GM19438 (cell line): ENCODE measurements around the gene KRT5.
"Not testable (repeated sequence)": the region's sequence is repeated elsewhere in the genome, so short reads cannot be mapped to it uniquely, and the experiment has no call there.

Experiments used
- ATAC-seq: cut with Tn5 transposase; IDR thresholded peaks from one replicate; pipeline ENCODE4 v1.9.1; 2021; ENCODE audit warnings: low read depth; ENCODE audit not compliant: unreplicated experiment

Gene KRT5

DNA sequence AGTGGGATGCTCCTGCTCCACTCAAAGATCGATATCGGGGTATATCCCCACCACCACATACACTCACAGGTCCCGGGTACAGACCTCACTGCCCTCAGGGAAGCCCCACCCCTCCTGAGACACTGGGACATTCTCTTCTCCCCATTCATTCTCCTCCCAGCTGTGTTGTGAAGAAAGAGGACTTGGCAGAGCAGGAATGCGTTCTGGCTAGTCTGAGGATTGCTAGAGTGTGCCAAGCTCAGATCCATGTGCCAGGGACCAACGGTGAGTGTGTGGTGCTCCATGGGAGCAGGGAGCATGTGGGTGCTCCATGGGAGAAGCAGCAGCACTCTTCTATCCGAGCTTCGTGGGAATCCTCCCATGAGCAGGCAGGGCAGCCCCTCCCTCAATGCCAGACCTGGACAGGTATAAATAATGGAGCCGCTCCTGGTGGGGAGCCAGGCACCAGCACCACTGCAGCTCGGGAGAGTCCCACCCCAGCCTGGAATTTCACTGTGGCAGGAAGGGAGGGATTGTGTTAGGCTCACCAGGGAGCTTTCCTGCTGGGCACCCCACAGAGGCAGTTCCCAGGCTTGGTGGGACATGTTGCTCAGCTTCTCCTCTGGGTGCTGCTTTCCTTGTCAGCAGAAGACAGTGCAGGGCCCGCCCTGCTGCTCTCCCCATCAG lies 2.3 kb upstream of the KRT5 start:
- no peak for ATAC-seq

DNA sequence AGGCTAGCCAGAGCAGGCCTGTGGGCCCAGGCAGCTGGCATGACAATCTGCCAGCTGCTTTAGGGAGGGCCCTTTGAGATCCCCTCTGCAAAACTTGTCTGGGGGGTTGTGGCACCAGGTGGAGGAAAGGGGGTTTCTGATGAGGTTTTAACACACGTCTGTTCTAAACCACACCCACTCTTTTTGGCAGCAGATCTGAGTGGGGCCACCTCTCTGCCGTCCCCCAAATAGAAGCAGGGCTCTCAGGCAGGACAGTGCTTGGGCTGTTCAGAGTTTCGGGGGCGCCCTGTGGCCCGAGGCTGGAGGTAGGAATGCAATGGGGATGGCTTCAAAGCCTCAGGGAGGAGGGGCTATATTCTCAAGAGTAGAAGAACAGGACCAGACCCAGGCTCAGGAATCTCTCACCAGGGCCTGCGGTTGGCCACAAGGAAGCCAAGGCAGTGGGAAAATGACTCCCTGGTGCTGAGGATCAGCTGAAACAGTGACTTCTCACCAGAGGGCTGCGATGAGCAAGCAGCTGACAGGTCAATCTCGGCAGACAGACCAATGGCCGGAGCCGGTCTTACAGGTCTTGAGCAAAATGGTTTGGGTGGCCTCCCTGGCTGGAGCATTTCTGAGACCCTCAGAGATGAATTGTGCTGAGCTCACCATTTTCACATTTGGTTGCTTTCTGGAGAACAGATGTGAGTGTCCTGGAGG lies 1.5 kb upstream of the KRT5 start:
- no peak for ATAC-seq

DNA sequence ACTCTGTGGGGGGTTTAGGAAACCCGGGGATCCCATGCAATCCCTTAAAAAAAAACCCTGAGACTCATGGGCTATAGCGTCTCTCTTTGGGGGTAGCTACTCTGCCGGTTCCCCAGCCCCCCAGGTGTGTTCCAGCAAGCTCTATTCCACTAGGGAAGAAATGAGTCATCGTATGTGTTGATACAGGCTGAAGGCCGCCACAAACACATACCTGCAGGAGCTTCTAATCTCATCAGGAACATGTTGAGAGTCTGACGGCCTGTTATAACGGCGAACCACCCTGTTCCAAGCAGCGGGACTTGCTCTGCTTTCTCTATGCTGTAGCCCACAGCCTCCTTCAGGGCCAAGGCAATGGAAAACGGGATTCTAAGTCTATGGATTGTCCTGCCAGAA lies 977 bp upstream of the KRT5 start:
- ATAC-seq = no peak

DNA sequence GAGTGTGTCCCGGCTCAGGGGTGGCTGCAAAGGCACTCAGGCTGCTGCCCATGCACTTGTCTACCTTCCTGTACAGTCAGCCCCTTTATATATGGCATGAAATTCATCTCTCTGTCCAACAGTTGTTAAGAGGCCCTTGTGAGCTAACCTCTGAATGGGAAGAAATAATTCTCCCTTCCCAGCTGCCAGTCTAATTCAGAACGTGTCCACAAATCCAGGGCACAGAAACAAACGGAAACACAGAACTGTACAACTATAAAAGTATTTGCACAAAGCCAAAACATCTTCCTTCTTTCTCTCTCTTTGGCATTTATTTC lies 849 bp downstream of the KRT5 start:
- ATAC-seq = no peak

DNA sequence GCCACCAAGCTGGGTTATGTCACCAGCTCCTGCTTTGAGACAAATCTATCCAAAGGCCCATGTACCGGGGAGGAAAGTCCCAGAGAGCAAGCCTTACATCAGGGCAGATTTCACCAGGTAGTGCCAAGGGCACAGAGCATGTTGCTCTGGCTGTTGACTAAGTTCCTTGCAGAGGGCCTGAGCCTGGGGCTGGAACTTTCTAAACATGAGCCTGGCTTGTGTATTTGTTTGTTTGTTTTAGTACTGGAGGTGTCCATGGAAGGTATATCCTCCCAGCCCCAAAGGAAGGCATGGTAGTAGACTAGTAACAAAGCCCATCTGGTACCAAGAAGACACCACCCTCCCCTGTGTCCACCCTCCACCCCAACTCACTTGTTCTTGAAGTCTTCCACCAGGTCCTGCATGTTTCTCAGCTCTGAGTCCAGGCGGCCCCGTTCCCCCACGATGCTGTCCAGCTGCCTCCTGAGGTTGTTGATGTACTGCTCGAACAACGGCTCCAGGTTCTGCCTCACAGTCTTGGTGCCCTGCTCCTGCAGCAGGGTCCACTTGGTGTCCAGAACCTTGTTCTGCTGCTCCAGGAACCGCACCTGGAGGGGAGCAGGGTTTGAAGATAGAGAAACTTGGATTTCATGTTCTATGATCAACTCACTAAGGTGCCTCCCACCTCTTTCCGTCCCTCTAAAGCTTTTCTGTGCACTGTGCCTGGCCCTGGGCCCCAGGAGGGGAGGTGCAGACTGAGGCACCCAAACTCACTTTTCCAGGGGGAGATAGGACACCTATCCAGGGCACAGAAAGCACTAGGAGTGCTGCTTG lies 1.4 kb downstream of the KRT5 start:
- ATAC-seq = no peak

DNA sequence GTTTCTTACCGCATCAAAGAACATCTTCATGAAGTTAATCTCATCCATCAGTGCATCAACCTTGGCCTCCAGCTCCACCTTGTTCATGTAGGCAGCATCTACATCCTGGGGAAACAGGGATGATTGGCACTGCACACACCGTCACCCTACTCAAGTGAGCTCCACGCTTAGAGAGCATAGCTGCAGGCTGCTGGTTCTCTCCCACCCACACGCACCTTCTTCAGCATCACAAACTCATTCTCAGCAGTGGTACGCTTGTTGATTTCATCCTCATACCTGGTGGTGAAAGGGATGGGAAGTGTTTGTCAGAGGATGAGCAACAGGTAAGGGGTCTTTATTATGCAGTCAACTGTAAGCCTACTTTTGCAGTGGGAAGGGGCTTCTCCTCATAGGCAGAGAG lies 2.3 kb downstream of the KRT5 start:
- no peak for ATAC-seq

DNA sequence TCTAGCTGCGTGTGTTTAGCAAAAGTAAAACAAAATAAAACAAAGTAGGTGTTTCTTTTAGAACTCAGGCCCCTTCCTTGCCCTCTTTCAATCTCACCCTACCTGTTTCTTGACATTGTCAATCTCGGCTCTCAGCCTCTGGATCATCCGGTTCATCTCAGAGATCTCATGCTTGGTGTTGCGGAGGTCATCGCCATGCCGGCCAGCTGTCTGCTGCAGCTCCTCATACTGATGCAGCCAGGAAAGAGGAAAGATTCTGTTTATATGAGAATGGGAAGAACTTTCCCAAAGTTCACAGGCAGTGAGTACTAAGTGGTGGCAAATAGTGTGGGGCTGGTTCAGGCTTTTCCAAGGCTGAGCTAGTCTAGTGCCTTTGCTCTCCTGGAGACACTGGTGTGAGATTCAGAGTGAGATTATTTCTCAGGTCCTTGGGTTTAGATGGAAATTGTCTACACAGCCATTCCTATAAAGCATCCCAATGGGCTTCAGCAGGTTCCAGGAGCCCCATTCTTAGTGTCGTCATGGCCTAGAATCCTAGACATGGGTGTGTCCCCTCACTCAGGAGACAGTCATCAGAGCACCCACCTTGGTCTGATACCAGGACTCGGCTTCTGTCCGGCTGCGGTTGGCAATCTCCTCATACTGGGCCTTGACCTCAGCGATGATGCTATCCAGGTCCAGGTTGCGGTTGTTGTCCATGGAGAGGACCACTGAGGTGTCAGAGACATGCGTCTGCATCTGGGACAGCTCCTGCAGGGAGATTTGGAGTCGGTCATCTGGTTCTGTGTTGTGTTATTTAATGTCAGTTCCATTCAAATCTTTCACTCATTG lies 3.0 kb downstream of the KRT5 start:
- ATAC-seq = no peak

DNA sequence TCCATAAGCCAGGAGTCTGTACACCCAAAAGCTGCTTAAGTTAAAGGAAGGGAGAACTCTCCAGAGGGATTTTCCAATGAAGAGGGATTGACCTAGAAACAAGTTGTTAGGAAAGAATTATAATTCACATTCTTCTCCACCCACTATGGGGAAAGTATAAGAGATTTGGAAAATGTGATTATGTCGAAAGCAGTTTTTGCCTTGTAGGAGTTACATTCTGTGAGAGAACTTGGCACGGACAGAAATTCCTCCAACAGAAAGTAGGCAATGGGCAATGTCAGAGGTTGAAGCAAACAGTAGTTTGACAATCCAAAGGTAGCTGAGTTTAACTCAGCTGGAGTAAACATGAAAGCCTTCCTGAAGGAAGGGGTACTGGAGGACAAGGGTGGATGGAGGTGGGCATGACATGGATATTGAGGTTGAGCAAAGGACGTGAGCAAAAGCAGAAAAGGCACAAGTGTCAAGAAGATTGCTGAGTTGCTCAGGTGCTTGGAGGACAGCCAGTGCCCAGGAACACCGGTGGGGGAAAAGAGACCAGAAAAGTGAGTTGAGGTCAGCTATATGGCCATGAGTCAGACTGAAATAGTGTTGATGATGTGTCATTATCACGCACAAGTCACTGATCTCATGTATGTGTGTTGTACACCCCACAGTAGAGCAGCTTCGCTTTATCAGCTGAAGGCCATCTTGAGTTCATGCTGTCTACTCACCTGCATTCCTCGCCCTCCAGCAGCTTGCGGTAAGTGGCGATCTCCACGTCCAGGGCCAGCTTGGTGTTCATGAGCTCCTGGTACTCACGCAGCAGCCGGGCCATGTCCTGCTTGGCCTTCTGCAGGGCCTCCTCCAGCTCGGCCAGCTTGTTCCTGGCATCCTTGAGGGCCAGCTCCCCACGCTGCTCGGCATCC lies 4.0 kb downstream of the KRT5 start:
- ATAC-seq = no peak

DNA sequence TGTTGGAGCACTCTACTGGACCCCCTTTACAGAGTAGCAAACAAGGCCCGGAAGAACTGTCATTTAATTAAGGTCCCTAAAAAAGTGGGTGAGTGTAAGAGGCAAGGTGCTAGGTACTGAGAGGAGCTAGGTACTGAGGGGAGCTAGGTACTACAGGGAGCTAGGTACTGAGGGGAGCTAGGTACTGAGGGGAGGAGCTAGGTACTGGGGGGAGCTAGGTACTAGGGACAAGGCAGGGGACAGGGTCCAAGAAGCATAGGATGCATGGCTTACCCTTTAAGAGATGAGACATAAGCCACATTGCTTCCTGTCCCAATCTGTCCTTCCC lies 4.9 kb downstream of the KRT5 start:
- no peak for ATAC-seq

DNA sequence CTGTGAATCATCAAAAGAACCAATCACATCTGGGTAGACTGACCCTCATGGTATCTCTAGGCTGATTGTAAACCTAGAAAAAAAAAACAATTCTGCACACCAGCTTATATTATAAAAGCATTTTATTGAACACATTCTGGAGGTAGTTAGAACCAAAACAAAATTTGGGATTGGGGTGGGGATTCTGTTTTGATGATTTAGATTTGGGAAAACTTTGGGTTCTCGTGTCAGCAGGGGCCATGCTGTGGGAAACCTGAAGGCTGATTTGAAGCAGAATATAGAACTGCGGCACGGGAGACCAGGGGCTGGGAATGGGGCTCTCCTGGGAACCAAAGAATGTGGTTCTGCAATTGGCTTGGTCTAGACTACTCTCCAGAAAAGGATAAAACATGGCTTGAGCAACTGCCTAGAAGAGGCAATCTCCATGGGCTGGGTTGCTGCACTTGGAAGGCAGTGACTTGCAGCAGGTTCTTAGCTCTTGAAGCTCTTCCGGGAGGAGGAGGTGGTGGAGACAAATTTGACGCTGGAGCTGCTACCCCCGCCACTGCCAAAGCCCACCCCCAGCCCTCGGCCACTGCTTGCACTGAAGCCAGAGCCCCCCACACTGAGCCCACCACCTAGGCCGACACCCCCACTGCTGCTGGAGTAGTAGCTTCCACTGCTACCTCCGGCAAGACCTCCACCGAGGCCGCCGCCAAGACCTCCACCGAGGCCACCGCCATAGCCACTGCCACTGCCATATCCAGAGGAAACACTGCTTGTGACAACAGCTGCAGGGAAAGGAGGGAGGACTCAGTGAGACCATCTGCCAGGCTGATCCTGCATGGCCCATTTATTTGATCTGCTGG lies 5.5 kb downstream of the KRT5 start:
- no peak for ATAC-seq

DNA sequence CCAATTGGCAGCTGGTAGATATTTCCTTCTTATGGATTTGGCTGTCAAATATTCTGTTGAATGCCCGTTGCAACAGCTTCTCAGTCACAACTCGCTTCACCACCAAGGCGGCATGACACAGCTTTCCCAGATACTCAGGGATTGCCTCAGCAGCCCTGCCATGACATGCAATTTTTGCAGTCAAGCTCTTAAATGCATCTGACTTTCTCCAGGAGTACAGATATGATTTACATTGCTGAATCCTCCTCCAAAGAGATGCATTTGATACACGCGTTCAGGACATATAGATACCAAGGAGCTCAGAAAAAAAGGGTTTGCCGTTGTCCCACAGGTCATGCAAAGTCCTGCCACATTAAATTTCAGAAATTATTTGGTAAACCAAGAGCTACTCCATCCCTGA lies 6.5 kb downstream of the KRT5 start:
- no peak for ATAC-seq

DNA sequence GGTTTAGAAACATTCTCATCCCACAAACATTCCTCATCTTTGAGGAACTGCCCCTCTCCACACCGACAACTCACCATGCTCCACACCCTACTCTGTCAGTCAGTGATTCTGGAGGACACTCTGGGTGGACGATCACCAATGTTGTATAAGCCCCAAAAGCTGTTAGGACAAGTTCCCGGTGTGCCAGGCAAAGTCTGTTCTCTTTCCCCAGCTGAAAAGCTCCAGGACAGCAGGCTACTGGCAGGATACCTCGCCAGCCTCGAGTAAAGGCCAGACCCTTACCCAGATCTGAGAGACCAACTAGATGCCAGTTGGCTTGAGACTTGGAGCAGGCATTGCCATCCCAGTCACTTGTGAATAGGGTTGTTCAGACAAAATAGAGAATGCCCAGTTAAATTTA lies 12.0 kb downstream of the KRT5 start:
- ATAC-seq = no peak

DNA sequence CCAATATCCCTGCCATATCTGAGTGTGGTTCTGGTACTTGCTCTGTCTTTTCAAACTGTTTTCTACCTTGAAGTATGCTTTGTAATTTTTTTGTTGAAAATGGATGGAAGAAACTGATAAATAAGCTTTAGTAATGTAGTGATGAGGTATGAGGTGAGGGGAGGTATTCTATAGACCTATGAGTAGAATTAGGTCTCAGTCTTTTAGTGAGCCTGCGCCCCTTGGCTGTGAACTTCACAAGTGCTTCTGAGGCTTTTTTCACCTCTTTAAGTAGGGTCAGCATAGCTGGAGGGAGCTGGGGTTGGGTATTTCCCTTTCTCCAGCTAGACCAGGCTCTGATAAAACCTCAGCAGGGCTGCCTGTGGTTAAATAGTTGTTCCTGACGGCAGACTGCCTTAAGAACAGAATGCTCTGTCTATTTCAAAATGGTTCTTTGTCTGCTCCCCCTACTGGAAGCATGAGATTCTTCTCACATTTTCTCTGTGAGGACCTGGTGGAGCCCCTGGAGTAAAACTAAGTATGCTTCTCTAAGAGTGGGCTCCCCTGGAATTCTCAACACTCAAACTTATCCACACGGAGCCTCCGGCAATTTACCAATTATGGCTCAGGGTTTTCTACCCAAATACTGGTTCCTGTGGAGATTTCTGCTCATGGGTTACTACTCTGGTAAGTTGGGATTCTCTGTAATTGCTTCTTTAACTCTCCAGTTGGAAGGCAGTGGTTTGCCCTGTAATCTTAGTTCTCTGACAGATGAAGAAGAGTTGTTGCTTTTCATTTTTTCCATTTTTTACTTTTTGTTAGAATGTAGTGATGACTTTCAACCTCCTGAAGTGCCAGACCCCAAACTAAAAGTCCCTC lies 13.1 kb downstream of the KRT5 start:
- ATAC-seq = no peak

DNA sequence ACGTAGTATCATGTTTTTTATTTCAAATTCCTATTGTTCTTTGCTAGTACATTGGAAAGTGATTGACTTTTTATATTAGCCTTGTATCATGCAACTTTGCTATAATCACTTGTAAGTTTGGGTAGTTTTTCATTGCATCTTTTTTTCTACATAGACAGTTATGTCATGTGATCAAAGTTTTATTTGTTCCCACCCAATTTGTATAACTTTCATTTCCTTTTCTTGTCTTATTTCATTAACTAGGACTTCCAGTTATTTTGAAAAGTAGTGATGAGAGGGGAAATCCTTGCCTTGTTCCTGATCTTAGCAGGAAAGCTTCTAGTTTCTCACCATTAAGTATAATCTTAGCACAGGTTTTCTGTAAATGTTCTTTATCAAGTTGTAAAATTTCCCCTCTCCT lies 17.3 kb downstream of the KRT5 start:
- ATAC-seq = no peak

DNA sequence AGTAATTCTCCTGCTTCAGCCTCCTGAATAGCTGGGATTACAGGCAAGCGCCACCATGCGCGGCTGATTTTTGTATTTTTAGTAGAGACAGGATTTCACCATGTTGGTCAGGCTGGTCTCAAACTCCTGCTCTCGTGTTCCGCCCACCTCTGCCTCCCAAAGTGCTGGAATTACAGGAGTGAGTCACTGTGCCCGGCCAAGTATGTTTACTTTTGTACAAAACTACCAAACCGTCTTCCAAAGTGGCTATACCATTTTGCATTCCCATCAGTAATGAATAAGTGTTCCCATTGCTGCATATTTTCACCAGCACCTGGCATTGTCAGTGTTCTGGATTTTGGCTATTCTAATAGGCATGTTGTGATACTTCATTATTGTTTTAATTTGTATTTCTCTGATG lies 18.7 kb downstream of the KRT5 start:
- ATAC-seq = no peak

DNA sequence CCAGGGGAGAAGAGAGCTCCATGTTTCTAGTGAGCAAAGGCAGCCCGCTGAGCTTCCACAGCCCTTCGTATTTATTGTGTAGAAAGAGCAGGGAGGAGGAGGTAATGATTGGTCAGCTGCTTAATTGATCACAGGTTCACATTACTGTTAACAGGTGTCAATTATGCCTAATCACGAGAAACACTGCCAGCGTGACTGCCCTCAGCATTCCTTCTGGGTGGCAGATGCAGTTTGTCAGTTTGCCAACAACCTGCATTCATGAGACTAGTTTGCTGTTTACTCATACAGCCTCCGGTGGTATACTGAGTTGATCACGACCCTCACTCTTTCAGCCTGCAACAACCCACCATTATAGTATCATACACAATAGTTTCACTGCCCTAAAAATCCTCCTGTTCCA lies 19.6 kb downstream of the KRT5 start:
- ATAC-seq = not testable (repeated sequence)

DNA sequence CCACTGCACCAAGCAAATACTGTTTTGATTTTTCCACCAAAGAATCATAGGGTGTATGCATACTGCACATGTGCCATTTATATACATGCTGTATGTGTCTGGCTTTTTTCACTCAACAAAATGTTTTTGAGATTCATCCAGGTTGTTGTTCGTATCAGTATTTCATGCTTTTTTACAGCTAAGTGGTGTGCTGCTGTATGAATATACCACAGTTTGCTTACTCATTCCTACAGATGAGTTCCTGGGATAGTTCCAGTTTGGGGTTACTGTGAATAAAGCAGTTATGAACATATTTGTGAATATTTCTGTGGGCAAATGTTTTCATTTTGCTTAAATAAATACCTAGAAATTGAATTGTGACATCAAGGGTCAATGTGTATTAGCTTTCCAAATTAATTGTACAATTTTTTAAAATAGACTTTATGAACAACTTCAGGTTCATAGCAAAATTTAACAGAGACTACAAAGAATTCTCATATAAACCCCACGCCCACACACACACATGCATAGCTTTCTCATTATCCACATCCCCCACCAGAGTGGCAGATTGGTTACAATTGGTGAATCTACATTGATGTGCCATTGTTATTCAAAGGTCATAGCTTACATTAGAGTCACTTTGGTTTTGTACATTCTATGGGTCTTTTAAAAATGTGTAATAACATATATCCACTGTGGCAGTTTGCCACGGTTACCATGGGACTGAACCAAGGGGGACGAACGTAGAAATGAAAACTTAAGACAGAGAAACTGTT lies 20.2 kb downstream of the KRT5 start:
- no peak for ATAC-seq

DNA sequence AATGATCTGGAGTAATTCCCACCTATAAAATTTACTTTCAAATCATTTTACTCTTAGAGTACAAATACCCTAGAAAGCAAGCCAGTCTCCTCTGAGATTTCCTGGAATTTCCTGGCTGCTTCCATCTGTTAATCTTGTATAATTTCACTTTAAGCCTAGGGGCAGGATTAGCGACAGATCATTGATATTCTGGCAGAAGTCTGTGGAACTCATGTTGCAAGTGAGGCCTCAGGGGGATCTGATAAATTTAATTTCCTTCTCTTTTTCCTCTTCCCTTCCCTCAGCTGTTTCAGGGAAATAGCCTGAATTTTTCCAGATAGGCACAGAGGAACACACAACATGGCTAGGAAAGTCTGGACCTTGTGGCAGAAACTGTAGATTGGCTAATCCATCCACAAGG lies 21.2 kb downstream of the KRT5 start:
- ATAC-seq = no peak
